Activated T-cell treated with anti-CD3 and anti-CD28 coated beads, Interleukin-2, amount 50 U/mL, for 4 hours (primary cell): ENCODE results near the gene OR8D2. TPM values are rescaled to one million over a fixed set of nuclear protein-coding genes. Genes with fewer than 3 reads are reported as not detected.

ENCODE experiments used
- ATAC-seq, 2 donors: fragments of 200-7000 bp; cut with Tn5 transposase; one replicate each; pipeline ENCODE4 v1.10.0; 2021
- DNase-seq: peaks from one replicate; pipeline ENCODE4 v3.0.0-alpha.2; 2020
- H3K27me3 Mint-ChIP-seq: one replicate; pipeline ENCODE4 v1.8.0; 2021; ENCODE audit warnings: low read depth, mixed read lengths
- H3K36me3 Mint-ChIP-seq: one replicate; pipeline ENCODE4 v1.8.0; 2022; ENCODE audit warnings: mixed read lengths; ENCODE audit not compliant: insufficient read depth
- H3K4me1 Mint-ChIP-seq: one replicate; pipeline ENCODE4 v1.8.0; 2021; ENCODE audit warnings: low read depth, mixed read lengths
- H3K4me3 Mint-ChIP-seq: one replicate; pipeline ENCODE4 v1.8.0; 2021; ENCODE audit warnings: mild to moderate bottlenecking, moderate library complexity, mixed read lengths
- H3K9me3 Mint-ChIP-seq: one replicate; pipeline ENCODE4 v1.8.0; 2021; ENCODE audit warnings: mixed read lengths
- total RNA-seq, 3 donors: library from RNA; stranded (reverse); gene quantifications; one replicate each; pipeline ENCODE4 v1.2.1, GENCODE V29; 2021

The OR8D2 gene, protein sequence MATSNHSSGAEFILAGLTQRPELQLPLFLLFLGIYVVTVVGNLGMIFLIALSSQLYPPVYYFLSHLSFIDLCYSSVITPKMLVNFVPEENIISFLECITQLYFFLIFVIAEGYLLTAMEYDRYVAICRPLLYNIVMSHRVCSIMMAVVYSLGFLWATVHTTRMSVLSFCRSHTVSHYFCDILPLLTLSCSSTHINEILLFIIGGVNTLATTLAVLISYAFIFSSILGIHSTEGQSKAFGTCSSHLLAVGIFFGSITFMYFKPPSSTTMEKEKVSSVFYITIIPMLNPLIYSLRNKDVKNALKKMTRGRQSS
- not detected for total RNA-seq

DNA sequence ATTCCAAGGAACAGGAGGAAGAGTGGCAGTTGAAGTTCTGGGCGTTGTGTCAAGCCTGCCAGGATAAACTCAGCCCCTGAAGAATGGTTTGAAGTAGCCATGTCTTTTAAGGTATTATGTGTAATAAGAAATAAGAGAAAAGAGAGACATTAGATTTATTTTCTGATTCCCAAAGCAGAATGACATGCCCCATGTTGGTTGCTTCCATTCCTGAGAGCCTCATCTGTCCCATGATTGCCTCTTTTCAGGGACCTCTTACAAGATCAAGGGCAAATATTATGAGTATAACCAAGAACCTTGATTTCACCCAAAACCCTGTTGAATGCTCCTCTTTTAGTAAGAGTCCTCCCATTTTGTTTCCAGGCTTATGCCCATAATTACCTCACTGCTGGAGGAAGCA is at the start of gene OR8D2:
OR8D2 (minus strand) TSS at position 101 of the 400 bp plus-strand sequence; CDS start at position 101, 0 bp downstream.
- Mint-ChIP-seq H3K27me3 (peaks cover 4% of the 10 kb centered on the region), H3K36me3 (no peaks in the 10 kb centered on the region), H3K9me3 (peaks cover 4% of the 10 kb centered on the region), H3K4me1 (peaks cover 2% of the 10 kb centered on the region), H3K4me3 (no peak within 1 kb of the TSS)
- ATAC-seq = no peak
- no peak for DNase-seq

DNA sequence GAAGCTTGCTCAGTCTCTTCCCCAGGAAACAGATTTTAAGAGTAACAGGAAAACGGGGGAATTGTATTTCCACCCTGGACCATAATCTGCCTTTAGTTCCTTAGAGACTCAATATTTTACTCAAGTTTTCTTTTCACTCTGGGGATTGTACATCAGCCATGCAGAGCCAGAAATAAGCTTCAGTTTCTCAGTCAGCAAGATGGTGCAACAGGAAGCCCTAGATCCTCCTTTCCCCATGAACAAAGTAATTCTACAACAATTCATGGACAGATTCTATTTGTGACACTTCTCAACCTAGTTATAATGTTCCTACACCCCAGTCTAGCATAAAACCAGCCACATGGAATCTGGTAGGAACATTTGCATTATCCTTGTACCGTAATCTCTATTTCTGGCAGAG is 39.6 kb upstream of the OR8D2 start:
- no peaks in the 10 kb centered on the region for H3K36me3 Mint-ChIP-seq
- ATAC-seq = no peak
- H3K4me1 Mint-ChIP-seq = no peaks in the 10 kb centered on the region
- peaks cover 5% of the 10 kb centered on the region for H3K9me3 Mint-ChIP-seq
- DNase-seq = no peak
- H3K27me3 Mint-ChIP-seq = no peaks in the 10 kb centered on the region
- H3K4me3 Mint-ChIP-seq = no peak overlapping the region

DNA sequence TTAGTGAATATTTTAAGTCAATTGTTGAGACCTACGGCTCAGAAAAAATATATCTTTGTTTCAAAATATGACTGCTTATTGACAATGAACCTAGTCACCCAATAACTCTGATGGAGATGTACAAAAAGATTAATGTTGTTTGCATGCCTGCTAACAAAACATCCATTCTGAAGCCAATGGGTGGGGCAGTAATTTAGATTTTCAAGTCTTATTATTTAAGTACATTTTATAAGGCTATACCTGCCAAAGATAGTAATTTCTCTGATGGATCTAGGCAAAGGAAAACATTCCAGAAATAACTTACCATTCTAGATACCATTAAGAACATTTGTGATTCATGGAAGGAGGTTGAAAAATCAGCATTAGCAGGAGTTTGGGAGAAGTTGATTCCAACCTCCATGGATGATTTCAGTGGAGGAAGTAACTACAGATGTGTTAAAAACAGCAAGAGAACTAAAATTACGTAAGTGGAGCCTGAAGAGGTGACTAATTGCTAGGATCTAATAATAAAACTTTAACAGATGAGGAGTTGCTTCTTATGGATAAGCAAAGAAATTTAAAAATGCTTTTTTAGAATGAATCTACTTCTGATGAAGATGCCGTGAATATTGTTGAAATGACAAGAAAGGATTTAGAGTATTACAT is 26.4 kb upstream of the OR8D2 start:
- DNase-seq = no peak
- H3K9me3 Mint-ChIP-seq = peaks cover 4% of the 10 kb centered on the region
- H3K36me3 Mint-ChIP-seq = no peaks in the 10 kb centered on the region
- ATAC-seq = no peak
- no peak overlapping the region for H3K4me3 Mint-ChIP-seq
- no peaks in the 10 kb centered on the region for H3K27me3 Mint-ChIP-seq
- H3K4me1 Mint-ChIP-seq = no peaks in the 10 kb centered on the region

DNA sequence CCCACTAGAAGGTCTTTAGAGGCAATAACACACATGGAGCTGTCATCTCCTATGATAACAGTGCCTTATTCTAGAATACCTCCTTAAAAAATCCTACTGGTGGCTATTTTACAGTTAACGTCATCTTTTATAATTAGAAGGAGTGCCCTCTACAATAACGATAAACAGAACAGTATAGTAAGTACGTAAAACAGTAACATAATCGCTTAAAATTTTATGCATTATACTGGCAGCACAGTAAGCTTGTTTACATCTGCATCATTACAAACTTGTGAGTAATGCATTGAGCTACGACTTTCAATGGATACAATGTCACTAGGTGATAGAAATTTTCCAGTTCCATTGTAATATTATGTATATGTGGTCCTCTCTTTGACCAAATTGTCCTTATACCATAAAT is 24.3 kb upstream of the OR8D2 start:
- Mint-ChIP-seq H3K4me3 (no peak overlapping the region), H3K36me3 (no peaks in the 10 kb centered on the region), H3K9me3 (no peaks in the 10 kb centered on the region), H3K27me3 (no peaks in the 10 kb centered on the region), H3K4me1 (no peaks in the 10 kb centered on the region)
- no peak for ATAC-seq
- DNase-seq = no peak

DNA sequence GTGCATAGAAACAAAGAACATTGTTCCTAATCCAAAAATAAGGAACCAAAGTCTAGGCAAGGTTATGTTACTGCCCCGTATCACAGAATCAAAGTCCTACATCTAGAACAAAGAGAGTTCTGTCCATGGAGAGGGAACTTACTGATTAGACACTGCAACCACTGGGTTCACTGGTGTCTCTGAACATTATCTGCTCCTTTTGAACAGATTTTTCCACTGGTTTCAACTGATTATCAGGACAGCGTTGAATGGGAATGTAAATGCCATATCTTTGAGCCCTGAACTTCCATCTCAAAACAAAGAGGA is 20.1 kb upstream of the OR8D2 start:
- Mint-ChIP-seq H3K4me3 (no peak overlapping the region), H3K9me3 (no peaks in the 10 kb centered on the region), H3K27me3 (no peaks in the 10 kb centered on the region), H3K4me1 (no peaks in the 10 kb centered on the region), H3K36me3 (no peaks in the 10 kb centered on the region)
- DNase-seq (no peak), ATAC-seq (no peak)

DNA sequence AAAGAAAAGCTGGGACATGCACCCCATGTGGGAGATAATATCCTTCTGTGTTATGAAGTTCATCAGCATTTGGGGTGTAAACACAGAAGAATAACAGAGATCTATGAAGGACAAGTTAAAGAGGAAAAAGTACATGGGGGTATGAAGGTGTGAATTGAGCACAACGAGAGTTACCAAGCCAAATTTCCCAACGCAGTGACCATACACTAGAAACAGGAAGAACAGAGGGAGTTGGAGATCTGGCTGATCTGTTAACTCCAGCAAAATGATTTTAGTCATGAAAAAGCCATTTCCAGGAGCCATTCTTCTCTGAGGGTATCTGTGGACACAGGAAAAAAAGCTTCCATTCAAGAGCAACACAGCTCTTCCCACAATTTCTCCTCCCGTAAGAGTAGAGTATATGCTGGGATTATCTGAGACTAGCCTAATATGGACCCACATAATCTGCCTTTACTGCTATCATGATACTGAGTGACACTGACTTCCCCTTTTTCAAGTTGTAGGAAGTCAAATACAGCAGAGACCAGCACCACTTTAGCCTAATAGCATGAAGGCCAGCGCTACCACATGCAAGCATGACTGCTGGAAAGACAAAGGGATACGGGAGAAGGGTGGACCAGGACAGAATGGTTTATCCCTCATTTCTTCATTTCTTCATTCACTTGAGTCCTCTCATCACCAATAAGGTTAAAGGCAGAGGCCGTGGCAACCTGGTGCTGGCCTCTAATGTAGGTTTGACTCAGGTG is 19.6 kb upstream of the OR8D2 start:
- Mint-ChIP-seq H3K9me3 (no peaks in the 10 kb centered on the region), H3K4me3 (no peak overlapping the region), H3K4me1 (no peaks in the 10 kb centered on the region), H3K27me3 (no peaks in the 10 kb centered on the region), H3K36me3 (no peaks in the 10 kb centered on the region)
- ATAC-seq (no peak), DNase-seq (no peak)

DNA sequence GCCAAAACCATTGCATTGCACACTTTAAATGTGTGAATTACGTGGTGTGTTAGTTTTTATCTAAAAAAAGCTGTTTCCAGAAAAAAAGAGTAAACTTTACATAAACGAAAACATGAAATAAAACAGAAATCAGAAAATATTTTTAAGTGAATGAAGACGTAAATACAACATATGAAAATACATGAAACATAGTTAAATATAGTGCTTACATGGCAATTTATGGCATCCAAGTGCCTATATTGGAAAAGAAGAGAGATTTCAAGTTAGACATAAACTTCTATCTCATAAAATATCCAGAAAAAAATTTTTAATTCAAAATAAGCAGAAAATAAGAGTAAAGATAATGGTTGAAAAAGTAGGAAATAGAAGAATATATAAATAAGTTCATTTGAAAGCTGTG is 11.9 kb upstream of the OR8D2 start:
- peaks cover 4% of the 10 kb centered on the region for H3K27me3 Mint-ChIP-seq

DNA sequence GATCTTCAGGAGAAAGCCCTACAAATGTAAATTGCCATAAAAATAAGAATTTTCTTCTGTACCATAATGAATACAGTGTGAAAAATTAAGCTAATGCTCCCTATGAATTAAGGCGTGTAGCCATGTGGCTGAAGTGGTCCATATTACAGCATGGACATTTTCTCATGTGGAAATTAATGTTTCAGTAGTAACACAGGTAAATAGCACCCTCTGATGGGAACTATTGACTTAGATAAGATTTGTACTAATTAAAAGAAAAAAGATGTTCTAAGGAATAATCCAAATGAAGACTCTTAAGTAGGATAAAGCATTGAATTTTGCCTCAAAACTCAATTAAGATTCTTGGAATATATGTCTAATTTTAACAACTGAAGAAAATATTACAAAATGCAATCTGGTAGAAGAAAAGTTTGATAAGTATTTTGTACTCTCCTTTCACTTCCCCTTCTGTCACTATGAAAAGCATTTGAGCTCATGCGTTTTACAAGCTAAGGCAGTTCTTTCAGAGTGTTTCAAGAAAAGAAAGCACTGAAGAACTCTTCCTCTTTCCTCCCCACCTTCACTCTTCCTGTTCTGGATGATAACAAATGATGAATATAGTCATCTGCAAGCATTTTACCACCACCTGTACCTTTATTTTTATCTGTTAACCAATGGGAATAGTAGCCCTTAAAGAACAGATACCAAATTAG is 9.9 kb upstream of the OR8D2 start:
- Mint-ChIP-seq H3K4me1 (peaks cover 7% of the 10 kb centered on the region), H3K9me3 (peaks cover 2% of the 10 kb centered on the region), H3K36me3 (no peaks in the 10 kb centered on the region), H3K27me3 (peaks cover 6% of the 10 kb centered on the region), H3K4me3 (no peak overlapping the region)
- DNase-seq (no peak), ATAC-seq (no peak)

More for the DNA sequence above, 11.9 kb upstream of the OR8D2 start:
- DNase-seq = no peak
- no peak for ATAC-seq
- Mint-ChIP-seq H3K36me3 (no peaks in the 10 kb centered on the region), H3K4me3 (no peak overlapping the region), H3K9me3 (no peaks in the 10 kb centered on the region), H3K4me1 (peaks cover 5% of the 10 kb centered on the region)

DNA sequence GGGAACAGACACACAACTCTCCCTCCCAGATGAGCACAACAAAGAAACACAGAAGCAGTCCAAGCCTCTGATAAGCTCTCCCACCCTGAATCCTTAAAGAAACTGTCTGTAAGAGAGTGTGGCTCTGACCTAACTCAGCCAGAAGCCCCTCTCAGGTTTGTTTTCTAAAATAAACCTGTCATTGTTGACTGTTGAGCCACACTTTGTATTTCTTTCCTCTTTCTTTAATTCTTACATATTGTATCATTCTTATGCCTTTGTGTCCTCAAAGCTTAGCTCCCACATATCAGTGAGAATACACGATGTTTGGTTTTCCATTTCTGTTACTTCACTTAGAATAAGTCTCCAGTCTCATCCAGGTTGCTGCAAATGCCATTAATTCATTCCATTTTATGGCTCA is 7.8 kb upstream of the OR8D2 start:
- Mint-ChIP-seq H3K4me3 (no peak overlapping the region), H3K27me3 (peaks cover 8% of the 10 kb centered on the region), H3K36me3 (no peaks in the 10 kb centered on the region), H3K9me3 (peaks cover 4% of the 10 kb centered on the region), H3K4me1 (peaks cover 8% of the 10 kb centered on the region)
- no peak for ATAC-seq
- DNase-seq = no peak

DNA sequence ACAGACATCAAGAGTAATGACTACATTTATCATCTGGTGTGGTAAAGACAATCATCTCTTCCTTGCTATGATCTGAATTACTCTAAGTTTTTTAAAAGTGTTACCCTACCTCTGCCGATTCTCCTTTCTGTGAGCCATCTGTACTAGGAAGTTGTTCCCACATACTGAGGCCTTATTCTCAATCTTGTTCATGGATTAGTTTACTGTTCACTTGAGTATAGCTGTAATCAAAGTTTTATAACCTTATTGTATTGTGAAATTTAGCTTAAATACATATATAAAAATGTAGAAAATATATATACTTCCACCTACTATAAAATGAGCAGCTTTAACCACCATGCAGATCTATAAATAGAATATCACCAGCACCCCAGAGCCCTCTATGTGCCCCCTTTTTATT is 2.4 kb upstream of the OR8D2 start:
- no peak for DNase-seq
- peaks cover 4% of the 10 kb centered on the region for H3K4me1 Mint-ChIP-seq
- H3K9me3 Mint-ChIP-seq = peaks cover 4% of the 10 kb centered on the region
- peaks cover 4% of the 10 kb centered on the region for H3K27me3 Mint-ChIP-seq
- ATAC-seq = no peak
- no peaks in the 10 kb centered on the region for H3K36me3 Mint-ChIP-seq
- H3K4me3 Mint-ChIP-seq = no peak overlapping the region

DNA sequence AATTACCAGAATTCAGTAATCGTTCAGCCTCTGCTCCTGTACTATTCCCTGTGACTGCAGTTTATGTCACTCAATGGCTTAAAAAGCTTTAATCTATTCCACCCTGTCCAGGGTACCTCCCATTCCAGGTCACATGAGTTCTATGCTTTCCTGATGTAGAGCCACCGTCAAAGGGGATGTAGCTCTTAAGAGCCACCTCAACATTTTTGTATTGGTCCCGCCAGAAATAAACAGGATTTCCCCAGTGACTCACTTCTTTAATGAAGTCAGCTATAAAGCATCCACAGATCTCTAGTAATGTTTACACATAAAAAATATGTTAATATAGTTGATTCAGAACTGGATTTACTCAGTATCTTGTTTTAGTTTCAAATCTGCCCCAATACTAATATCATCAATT is 4.9 kb downstream of the OR8D2 start:
- Mint-ChIP-seq H3K36me3 (no peaks in the 10 kb centered on the region), H3K4me1 (no peaks in the 10 kb centered on the region), H3K4me3 (no peak overlapping the region), H3K9me3 (no peaks in the 10 kb centered on the region), H3K27me3 (no peaks in the 10 kb centered on the region)
- DNase-seq (no peak), ATAC-seq (no peak)

DNA sequence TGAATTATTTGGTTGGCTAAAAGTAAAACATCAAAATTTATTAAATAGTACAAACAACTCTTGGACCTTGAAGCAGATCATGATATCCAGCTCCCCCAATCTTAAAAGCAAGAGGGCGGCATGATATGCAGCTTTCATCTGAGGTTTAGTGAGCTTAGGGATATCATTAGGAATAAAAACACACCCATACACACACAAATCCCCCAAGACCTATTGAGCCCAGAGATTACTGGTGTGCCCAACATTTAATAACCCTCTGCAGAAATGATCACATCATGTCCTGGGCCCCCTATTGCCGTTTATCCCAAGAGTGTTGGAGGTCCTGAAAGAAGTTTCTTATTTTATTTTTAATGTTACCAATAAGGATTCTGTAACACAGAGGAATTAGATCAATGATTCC is 6.1 kb downstream of the OR8D2 start, which contains the start of gene OR8D1:
OR8D1 (minus strand) TSS at position 101 of the 400 bp plus-strand sequence. CDS start 3,183 bp downstream, outside the sequence.
- Mint-ChIP-seq H3K9me3 (no peaks in the 10 kb centered on the region), H3K4me3 (no peak within 1 kb of the TSS), H3K4me1 (no peaks in the 10 kb centered on the region), H3K36me3 (no peaks in the 10 kb centered on the region), H3K27me3 (no peaks in the 10 kb centered on the region)
- no peak for ATAC-seq
- DNase-seq = no peak

DNA sequence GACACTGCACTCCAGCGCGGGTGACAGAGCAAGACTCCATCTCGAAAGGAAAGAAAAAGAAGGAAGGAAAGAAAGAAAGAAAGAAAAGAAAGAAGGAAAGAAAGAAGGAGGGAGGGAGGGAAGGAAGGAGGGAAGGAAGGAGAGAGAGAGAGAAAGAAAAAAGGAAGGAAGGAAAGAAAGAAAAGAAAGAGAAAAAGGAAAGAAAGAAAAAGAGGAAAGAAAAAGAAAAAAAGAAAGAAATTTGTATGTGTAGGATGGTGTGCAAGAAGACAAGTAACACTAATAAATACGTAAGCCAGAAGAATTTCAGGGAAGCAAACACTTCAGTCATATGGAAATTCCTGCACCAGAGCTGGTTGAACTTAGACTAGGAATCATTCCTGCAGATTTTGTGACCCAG is 6.9 kb downstream of the OR8D2 start:
- Mint-ChIP-seq H3K36me3 (no peaks in the 10 kb centered on the region), H3K4me3 (no peak overlapping the region), H3K27me3 (no peaks in the 10 kb centered on the region), H3K9me3 (no peaks in the 10 kb centered on the region), H3K4me1 (no peaks in the 10 kb centered on the region)
- ATAC-seq = no peak
- no peak for DNase-seq

DNA sequence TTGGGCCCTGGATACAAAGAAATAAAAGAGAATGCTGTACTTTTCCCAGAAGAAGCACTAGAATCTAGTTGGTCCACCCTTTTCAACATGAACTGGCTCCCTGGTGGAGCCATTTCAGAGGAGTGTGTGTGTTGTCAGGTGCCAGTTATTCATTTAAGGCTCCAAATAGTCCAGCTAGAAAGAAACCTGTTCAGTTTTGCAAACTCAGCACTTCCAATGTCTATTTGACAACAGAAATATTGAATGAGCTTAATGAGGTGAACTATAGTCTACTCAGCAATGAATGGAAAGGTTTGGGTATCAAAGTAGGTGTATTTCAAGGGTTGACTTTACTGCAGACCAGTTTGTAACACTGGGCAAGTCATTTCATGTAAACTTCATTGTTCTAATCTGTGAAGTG is 8.3 kb downstream of the OR8D2 start:
- Mint-ChIP-seq H3K36me3 (no peaks in the 10 kb centered on the region), H3K27me3 (no peaks in the 10 kb centered on the region), H3K9me3 (no peaks in the 10 kb centered on the region), H3K4me3 (no peak overlapping the region), H3K4me1 (no peaks in the 10 kb centered on the region)
- DNase-seq (no peak), ATAC-seq (no peak)
